Measurements from ENCODE around the gene P2RY6.

The P2RY6 gene

GRCh38 chr11:73275381-73275750, 3.2 kb downstream of the P2RY6 start:
- peak overlapping the region; percentile 19 for H3K18ac ChIP-seq (ENCODE audit: low read length)
- no peak overlapping the region for H2BK12ac ChIP-seq (ENCODE audit: low read length)
- no CpG with 5 or more reads among the region's 4 CpGs for WGBS, 2 donors (ENCODE audit: extremely low coverage in 2 of 2, insufficient read length in 2 of 2, insufficient replicate concordance in 1 of 2)
- no peaks in the 10 kb centered on the region for H3K9me3 ChIP-seq (replicated peaks in 1 of 2; ENCODE audit: control insufficient read depth in 2 of 2, insufficient read depth in 1 of 2, low read depth in 1 of 2, low read length in 2 of 2)
- H3K4me3 ChIP-seq (ENCODE audit: low read length in 2 of 2), result no peak overlapping the region
- H2BK120ac ChIP-seq (ENCODE audit: low read depth, low read length), result no peak overlapping the region
- no peak overlapping the region for H2AFZ ChIP-seq (ENCODE audit: low read length)
- no peak overlapping the region for H3K4me2 ChIP-seq (ENCODE audit: insufficient read depth, low read length, poor library complexity, severe bottlenecking)
- H2AK5ac ChIP-seq (ENCODE audit: low read depth, low read length), result peak overlapping the region; percentile 23
- H4K91ac ChIP-seq (ENCODE audit: low read depth, low read length, poor library complexity), result no peak overlapping the region
- H2BK5ac ChIP-seq (ENCODE audit: low read length), result no peak overlapping the region
- peaks cover 0 to 5% of the 10 kb centered on the region in 2 donors for H3K4me1 ChIP-seq (ENCODE audit: control insufficient read depth in 2 of 2, insufficient read depth in 1 of 2, low read depth in 1 of 2, low read length in 2 of 2)
- no peaks in the 10 kb centered on the region for H3K36me3 ChIP-seq (replicated peaks in 1 of 2; ENCODE audit: control insufficient read depth in 2 of 2, insufficient read depth in 2 of 2, low read length in 2 of 2)
- no peaks in the 10 kb centered on the region for H3K79me1 ChIP-seq (ENCODE audit: low read depth, low read length)
- H3K4ac ChIP-seq (ENCODE audit: low read length), result no peak overlapping the region
- peak overlapping the region; percentile 52 for H2BK15ac ChIP-seq (ENCODE audit: low read length)
- H3K9ac ChIP-seq (ENCODE audit: low read depth, low read length, poor library complexity), result peak overlapping the region; percentile 51
- peak overlapping the region; percentile 63 for H3K14ac ChIP-seq (ENCODE audit: low read length)
- peak overlapping the region; percentile 76 for H3K23ac ChIP-seq (ENCODE audit: low read depth, low read length, poor library complexity)
- H4K8ac ChIP-seq (ENCODE audit: low read depth, low read length), result no peak overlapping the region
- DNase-seq (ENCODE audit: low spot score), result no peak
- peaks cover 0 to 21% (median 0%) of the 10 kb centered on the region in 3 experiments for H3K27me3 ChIP-seq (ENCODE audit: control insufficient read depth in 3 of 3, insufficient read depth in 3 of 3, low read depth in 1 of 3, low read length in 3 of 3)
- no peak overlapping the region for H3K27ac ChIP-seq (replicated peaks; ENCODE audit: low read length)

DNA sequence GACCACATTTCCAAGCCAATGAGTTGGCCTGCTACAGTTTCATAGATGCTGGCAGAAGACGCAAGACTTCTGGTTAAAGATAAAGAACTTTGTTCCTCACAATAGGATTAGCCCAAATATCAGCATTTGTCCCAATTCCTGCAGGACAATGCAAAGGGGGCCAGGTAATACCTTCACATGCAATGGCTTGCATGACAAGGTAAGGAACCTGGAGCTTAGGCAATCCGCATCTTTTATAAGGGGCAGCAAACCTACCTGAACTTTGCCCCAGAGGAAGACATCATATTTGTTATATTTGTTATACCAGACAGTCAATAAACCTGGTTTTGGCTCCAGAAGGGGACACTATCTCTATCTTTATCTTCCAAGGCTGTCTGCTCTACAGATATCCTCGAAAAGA, 5.3 kb downstream of the P2RY6 start:
- Histone ChIP-seq H2AFZ (ENCODE audit: low read length) (no peak overlapping the region), H3K27me3 (ENCODE audit: control insufficient read depth in 3 of 3, insufficient read depth in 3 of 3, low read depth in 1 of 3, low read length in 3 of 3) (peaks cover 0 to 19% (median 0%) of the 10 kb centered on the region in 3 experiments), H3K27ac (replicated peaks; ENCODE audit: low read length) (no peak overlapping the region), H2AK5ac (ENCODE audit: low read depth, low read length) (no peak overlapping the region), H3K4me3 (ENCODE audit: low read length in 2 of 2) (no peak overlapping the region), H3K14ac (ENCODE audit: low read length) (no peak overlapping the region), H3K4me2 (ENCODE audit: insufficient read depth, low read length, poor library complexity, severe bottlenecking) (no peak overlapping the region), H3K9me3 (replicated peaks in 1 of 2; ENCODE audit: control insufficient read depth in 2 of 2, insufficient read depth in 1 of 2, low read depth in 1 of 2, low read length in 2 of 2) (no peaks in the 10 kb centered on the region), H3K79me1 (ENCODE audit: low read depth, low read length) (no peaks in the 10 kb centered on the region), H2BK120ac (ENCODE audit: low read depth, low read length) (no peak overlapping the region), H3K4ac (ENCODE audit: low read length) (no peak overlapping the region), H3K18ac (ENCODE audit: low read length) (no peak overlapping the region), H3K9ac (ENCODE audit: low read depth, low read length, poor library complexity) (no peak overlapping the region), H2BK5ac (ENCODE audit: low read length) (no peak overlapping the region), H3K4me1 (ENCODE audit: control insufficient read depth in 2 of 2, insufficient read depth in 1 of 2, low read depth in 1 of 2, low read length in 2 of 2) (peaks cover 0 to 2% of the 10 kb centered on the region in 2 donors), H3K23ac (ENCODE audit: low read depth, low read length, poor library complexity) (no peak overlapping the region), H3K36me3 (replicated peaks in 1 of 2; ENCODE audit: control insufficient read depth in 2 of 2, insufficient read depth in 2 of 2, low read length in 2 of 2) (no peaks in the 10 kb centered on the region), H4K8ac (ENCODE audit: low read depth, low read length) (no peak overlapping the region), H2BK15ac (ENCODE audit: low read length) (no peak overlapping the region), H4K91ac (ENCODE audit: low read depth, low read length, poor library complexity) (no peak overlapping the region), H2BK12ac (ENCODE audit: low read length) (no peak overlapping the region)
- no peak for DNase-seq (ENCODE audit: low spot score)
- no CpG with 5 or more reads among the region's 3 CpGs for WGBS, 2 donors (ENCODE audit: extremely low coverage in 2 of 2, insufficient read length in 2 of 2, insufficient replicate concordance in 1 of 2)

GRCh38 chr11:73280626-73281025, 8.5 kb downstream of the P2RY6 start:
- Histone ChIP-seq H3K36me3 (replicated peaks in 1 of 2; ENCODE audit: control insufficient read depth in 2 of 2, insufficient read depth in 2 of 2, low read length in 2 of 2) (no peaks in the 10 kb centered on the region), H3K9me3 (replicated peaks in 1 of 2; ENCODE audit: control insufficient read depth in 2 of 2, insufficient read depth in 1 of 2, low read depth in 1 of 2, low read length in 2 of 2) (no peaks in the 10 kb centered on the region), H3K23ac (ENCODE audit: low read depth, low read length, poor library complexity) (peak overlapping the region; percentile 5), H3K4me1 (ENCODE audit: control insufficient read depth in 2 of 2, insufficient read depth in 1 of 2, low read depth in 1 of 2, low read length in 2 of 2) (peaks cover 0 to 1% of the 10 kb centered on the region in 2 donors), H3K4me3 (ENCODE audit: low read length in 2 of 2) (no peak overlapping the region), H2BK5ac (ENCODE audit: low read length) (no peak overlapping the region), H3K79me1 (ENCODE audit: low read depth, low read length) (no peaks in the 10 kb centered on the region), H2BK12ac (ENCODE audit: low read length) (no peak overlapping the region), H3K27ac (replicated peaks; ENCODE audit: low read length) (no peak overlapping the region), H3K14ac (ENCODE audit: low read length) (peak overlapping the region; percentile 43), H3K18ac (ENCODE audit: low read length) (no peak overlapping the region), H2BK15ac (ENCODE audit: low read length) (no peak overlapping the region), H4K91ac (ENCODE audit: low read depth, low read length, poor library complexity) (no peak overlapping the region), H4K8ac (ENCODE audit: low read depth, low read length) (no peak overlapping the region), H3K27me3 (ENCODE audit: control insufficient read depth in 3 of 3, insufficient read depth in 3 of 3, low read depth in 1 of 3, low read length in 3 of 3) (peaks cover 0 to 12% (median 0%) of the 10 kb centered on the region in 3 experiments), H2BK120ac (ENCODE audit: low read depth, low read length) (no peak overlapping the region), H2AFZ (ENCODE audit: low read length) (no peak overlapping the region), H2AK5ac (ENCODE audit: low read depth, low read length) (no peak overlapping the region), H3K4ac (ENCODE audit: low read length) (no peak overlapping the region), H3K9ac (ENCODE audit: low read depth, low read length, poor library complexity) (no peak overlapping the region), H3K4me2 (ENCODE audit: insufficient read depth, low read length, poor library complexity, severe bottlenecking) (no peak overlapping the region)
- DNase-seq (ENCODE audit: low spot score), result no peak
- no CpG with 5 or more reads among the region's 5 CpGs for WGBS, 2 donors (ENCODE audit: extremely low coverage in 2 of 2, insufficient read length in 2 of 2, insufficient replicate concordance in 1 of 2)

- Histone ChIP-seq H2AK5ac (ENCODE audit: low read depth, low read length) (no peak overlapping the region), H3K23ac (ENCODE audit: low read depth, low read length, poor library complexity) (no peak overlapping the region), H2BK120ac (ENCODE audit: low read depth, low read length) (no peak overlapping the region), H2BK12ac (ENCODE audit: low read length) (no peak overlapping the region), H3K36me3 (replicated peaks in 1 of 2; ENCODE audit: control insufficient read depth in 2 of 2, insufficient read depth in 2 of 2, low read length in 2 of 2) (no peaks in the 10 kb centered on the region), H3K18ac (ENCODE audit: low read length) (peak overlapping the region; percentile 55), H2AFZ (ENCODE audit: low read length) (no peak overlapping the region), H3K9me3 (replicated peaks in 1 of 2; ENCODE audit: control insufficient read depth in 2 of 2, insufficient read depth in 1 of 2, low read depth in 1 of 2, low read length in 2 of 2) (no peaks in the 10 kb centered on the region), H3K79me1 (ENCODE audit: low read depth, low read length) (no peaks in the 10 kb centered on the region), H2BK5ac (ENCODE audit: low read length) (no peak overlapping the region), H2BK15ac (ENCODE audit: low read length) (peak overlapping the region; percentile 13), H3K9ac (ENCODE audit: low read depth, low read length, poor library complexity) (no peak overlapping the region), H3K27me3 (ENCODE audit: control insufficient read depth in 3 of 3, insufficient read depth in 3 of 3, low read depth in 1 of 3, low read length in 3 of 3) (peaks cover 0 to 14% (median 0%) of the 10 kb centered on the region in 3 experiments), H3K4me1 (ENCODE audit: control insufficient read depth in 2 of 2, insufficient read depth in 1 of 2, low read depth in 1 of 2, low read length in 2 of 2) (peaks cover 0 to 1% of the 10 kb centered on the region in 2 donors), H4K91ac (ENCODE audit: low read depth, low read length, poor library complexity) (no peak overlapping the region), H3K4me3 (ENCODE audit: low read length in 2 of 2) (no peak overlapping the region), H3K14ac (ENCODE audit: low read length) (no peak overlapping the region), H3K4me2 (ENCODE audit: insufficient read depth, low read length, poor library complexity, severe bottlenecking) (no peak overlapping the region), H3K4ac (ENCODE audit: low read length) (no peak overlapping the region), H3K27ac (replicated peaks; ENCODE audit: low read length) (no peak overlapping the region), H4K8ac (ENCODE audit: low read depth, low read length) (no peak overlapping the region)
- no peak for DNase-seq (ENCODE audit: low spot score)
- WGBS, 2 donors (ENCODE audit: extremely low coverage in 2 of 2, insufficient read length in 2 of 2, insufficient replicate concordance in 1 of 2), result no CpG with 5 or more reads among the region's 3 CpGs
Measured at GRCh38 chr11:73281201-73281741, 9.1 kb downstream of the P2RY6 start.

All from neuronal stem cell (in vitro differentiated cells).